Upper lobe of right lung (tissue), 1 donor: Measurements from ENCODE around the gene PRPH2. TPM values are rescaled to one million over a fixed set of nuclear protein-coding genes. Genes with fewer than 3 reads are reported as not detected.

Experiments
- ATAC-seq: fragments of 200-7000 bp; cut with Tn5 transposase; one replicate; pipeline ENCODE4 v1.9.1; 2020; ENCODE audit warnings: mild to moderate bottlenecking, moderate library complexity
- DNase-seq: peaks from one replicate; pipeline ENCODE4 v3.0.0-alpha.2; 2020
- H3K27ac ChIP-seq: fragments of 200-600 bp; one replicate; pipeline ENCODE4 v1.8.0; 2022
- H3K27me3 ChIP-seq: fragments of 200-600 bp; one replicate; pipeline ENCODE4 v1.8.0; 2022; ENCODE audit warnings: mild to moderate bottlenecking
- H3K36me3 ChIP-seq: fragments of 200-600 bp; one replicate; pipeline ENCODE4 v1.8.0; 2022
- H3K4me1 ChIP-seq: fragments of 200-600 bp; one replicate; pipeline ENCODE4 v1.8.0; 2022
- H3K4me3 ChIP-seq: fragments of 200-600 bp; one replicate; pipeline ENCODE4 v1.8.0; 2022; ENCODE audit warnings: mild to moderate bottlenecking
- H3K9me3 ChIP-seq: fragments of 200-600 bp; one replicate; pipeline ENCODE4 v1.8.0; 2022
- intact Hi-C: fragments of 100-400 bp; cut with DNase I; formaldehyde crosslinking; loops from one replicate; pipeline ENCODE4 v1.11.0; 2022
- total RNA-seq: library from RNA; stranded (reverse); fragmentation: NEBNext Ultra II Directional; extraction: Animal tissue kit (Norgen Biotek cat#: 25700); gene quantifications from one replicate; pipeline ENCODE4 v1.2.1, GENCODE V29; 2021
- TF ChIP-seq, protein P1 (sequence below): fragments of 200-600 bp; IDR thresholded peaks from one replicate; pipeline ENCODE4 v1.8.0; 2022; ENCODE audit warnings: antibody characterized with exemption
- donor health status: DM: no; HTN: yes; CAD: no; lungs with severe emphysema.

PRPH2 gene
- total RNA-seq, 1 donor from 2014 or later = 1.2 TPM

DNA sequence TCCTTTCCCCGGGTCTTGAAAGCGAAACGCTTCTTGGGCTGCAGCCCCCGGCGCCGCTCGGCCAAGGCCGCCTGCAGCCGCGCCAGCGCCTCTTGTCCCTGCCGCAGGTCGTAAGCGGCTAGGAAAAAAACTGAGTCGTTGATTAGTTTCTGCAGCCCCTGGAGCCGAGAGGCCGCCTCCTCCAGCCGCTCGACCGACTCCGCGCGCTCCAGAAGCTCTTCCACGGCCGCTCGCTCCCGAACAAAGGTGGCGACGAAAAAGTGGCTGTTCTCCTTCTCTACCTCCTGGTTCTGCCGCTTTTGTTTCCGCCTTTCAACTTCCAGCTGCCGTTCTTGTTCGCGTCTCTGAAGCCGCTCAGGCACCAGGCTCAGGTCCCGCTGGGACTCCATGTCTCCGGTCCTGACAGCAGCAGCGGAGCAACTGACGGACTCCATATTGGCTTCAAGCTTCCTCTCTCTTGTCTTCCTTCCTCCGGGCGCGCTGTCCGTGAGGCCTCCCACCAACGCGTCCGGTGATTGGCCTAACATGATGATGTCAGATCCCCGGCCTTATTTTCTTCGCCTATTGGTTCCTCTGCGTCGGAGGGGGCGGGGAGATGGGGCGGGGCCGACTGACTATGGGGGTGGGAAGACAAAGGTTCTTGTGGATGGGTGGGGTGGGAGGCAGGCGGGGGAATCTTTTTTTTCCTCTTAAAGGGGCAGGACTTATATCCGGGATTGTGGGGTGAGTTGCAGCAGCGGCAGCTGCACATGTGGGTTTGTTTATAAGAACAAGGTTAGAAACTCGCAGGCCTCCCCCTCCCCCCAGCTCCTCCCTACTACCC, 23.5 kb upstream of the PRPH2 start, which contains the start of gene TBCC:
TBCC (minus strand) TSS at position 464 of the 823 bp plus-strand sequence; CDS start at position 434, 30 bp downstream.
- Histone ChIP-seq H3K4me3 (peak within 1 kb of the TSS; percentile 93), H3K4me1 (peaks cover 30% of the 10 kb centered on the region), H3K36me3 (no peaks in the 10 kb centered on the region), H3K9me3 (no peaks in the 10 kb centered on the region), H3K27ac (peak within 1 kb of the TSS; percentile 98), H3K27me3 (no peaks in the 10 kb centered on the region)
- ATAC-seq = peak; percentile 94
- DNase-seq = peak; percentile 96
- intact Hi-C loops = no loop called here
- TF ChIP-seq, protein P1, sequence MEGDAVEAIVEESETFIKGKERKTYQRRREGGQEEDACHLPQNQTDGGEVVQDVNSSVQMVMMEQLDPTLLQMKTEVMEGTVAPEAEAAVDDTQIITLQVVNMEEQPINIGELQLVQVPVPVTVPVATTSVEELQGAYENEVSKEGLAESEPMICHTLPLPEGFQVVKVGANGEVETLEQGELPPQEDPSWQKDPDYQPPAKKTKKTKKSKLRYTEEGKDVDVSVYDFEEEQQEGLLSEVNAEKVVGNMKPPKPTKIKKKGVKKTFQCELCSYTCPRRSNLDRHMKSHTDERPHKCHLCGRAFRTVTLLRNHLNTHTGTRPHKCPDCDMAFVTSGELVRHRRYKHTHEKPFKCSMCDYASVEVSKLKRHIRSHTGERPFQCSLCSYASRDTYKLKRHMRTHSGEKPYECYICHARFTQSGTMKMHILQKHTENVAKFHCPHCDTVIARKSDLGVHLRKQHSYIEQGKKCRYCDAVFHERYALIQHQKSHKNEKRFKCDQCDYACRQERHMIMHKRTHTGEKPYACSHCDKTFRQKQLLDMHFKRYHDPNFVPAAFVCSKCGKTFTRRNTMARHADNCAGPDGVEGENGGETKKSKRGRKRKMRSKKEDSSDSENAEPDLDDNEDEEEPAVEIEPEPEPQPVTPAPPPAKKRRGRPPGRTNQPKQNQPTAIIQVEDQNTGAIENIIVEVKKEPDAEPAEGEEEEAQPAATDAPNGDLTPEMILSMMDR = no peak

DNA sequence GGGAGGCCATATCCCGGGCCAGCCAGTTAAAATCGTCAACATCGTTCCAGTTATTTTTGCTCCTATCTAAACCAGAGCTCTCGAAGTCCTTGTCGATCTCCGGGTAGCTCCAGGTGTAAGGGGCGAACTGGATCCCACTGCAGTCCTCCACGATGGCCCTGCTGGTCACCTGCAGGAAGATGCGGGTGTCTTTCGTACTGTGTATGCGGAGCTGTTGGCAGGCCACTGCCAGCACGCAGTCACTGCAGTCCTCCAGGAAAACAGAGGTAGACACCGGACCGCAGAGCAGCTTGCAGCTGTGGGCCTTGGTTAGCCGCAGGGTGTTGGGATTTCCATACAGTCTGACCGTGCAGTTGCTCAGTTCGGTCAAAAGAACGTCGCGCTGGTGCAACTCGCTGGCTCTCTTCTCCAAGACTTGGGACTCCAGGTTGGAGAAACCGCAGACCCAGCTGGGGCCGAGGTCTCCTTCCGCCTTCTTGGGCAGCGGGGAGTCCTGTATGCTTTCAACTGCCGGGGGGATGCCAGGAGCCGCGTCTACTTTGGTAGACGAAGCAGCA, 22.8 kb upstream of the PRPH2 start:
- peak overlapping the region; percentile 98 for H3K27ac ChIP-seq
- H3K36me3 ChIP-seq = no peaks in the 10 kb centered on the region
- TF ChIP-seq, protein P1 = no peak
- DNase-seq = no peak
- no peak for ATAC-seq
- intact Hi-C loops = no loop called here
- H3K9me3 ChIP-seq = no peaks in the 10 kb centered on the region
- peaks cover 30% of the 10 kb centered on the region for H3K4me1 ChIP-seq
- H3K27me3 ChIP-seq = no peaks in the 10 kb centered on the region
- peak overlapping the region; percentile 93 for H3K4me3 ChIP-seq

DNA sequence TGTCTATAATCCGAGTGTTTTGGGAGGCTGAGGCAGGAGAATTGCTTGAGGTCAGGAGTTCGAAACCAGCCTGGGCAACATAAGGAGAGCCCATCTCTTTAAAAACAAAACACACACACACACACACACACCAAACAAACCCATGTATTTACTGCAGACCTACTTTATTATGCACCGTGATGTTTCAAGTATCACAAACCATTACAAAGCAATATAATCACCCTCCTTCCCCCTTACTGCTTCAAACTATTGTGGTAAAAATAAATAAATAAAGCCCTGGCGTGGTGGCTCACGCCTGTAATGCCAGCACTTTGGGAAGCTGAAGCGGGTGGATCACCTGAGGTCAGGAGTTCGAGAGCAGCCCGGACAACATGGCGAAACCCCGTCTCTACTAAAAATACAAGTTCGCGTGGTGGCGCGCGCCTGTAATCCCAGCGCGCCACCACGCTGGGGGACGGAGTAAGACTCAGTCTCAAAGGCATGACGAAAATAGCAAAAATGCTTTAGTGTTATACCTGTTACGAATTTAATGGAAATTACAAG, 22.0 kb upstream of the PRPH2 start:
- H3K27me3 ChIP-seq = no peaks in the 10 kb centered on the region
- H3K9me3 ChIP-seq = no peaks in the 10 kb centered on the region
- no peak overlapping the region for H3K27ac ChIP-seq
- ATAC-seq = no peak
- intact Hi-C loops = no loop called here
- TF ChIP-seq, protein P1 = no peak
- H3K4me1 ChIP-seq = peaks cover 30% of the 10 kb centered on the region
- peak overlapping the region; percentile 93 for H3K4me3 ChIP-seq
- H3K36me3 ChIP-seq = no peaks in the 10 kb centered on the region
- DNase-seq = peak; percentile 53

DNA sequence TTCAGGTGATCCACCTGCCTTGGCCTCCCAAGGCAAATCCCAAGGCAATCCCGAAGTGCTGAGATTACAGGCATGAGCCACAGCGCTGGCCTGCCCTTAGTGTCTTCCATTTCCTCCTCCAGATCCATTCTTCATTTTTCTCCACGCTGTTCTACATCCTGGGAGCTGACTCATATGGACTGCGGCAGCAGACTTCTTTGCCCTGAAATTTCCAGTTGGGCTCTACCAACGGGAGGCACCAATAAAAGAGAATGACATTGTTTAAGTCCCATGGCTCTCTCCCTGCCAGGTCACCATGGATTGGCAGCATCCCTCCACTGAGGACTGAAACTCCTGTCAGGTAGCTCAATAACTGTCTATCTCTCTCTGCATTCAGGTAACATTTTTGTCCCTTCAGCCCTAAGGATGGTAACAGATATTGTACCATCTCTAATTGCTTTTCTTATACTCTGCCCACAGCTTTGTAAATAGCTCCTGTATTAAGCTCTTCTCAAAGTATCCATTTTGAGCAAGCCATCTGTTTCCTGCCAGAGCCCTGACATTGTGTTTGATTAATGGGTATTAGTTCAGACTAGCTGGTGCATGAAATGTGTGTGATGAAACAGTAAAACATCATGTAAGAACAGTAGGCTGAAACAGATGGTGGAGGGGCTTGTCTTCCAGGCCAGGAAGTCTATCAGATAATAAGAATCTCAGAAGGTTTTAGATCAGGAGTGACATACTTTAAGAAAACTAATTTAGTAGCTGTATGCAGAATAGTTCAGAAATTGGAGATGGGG, 19.9 kb upstream of the PRPH2 start:
- intact Hi-C loops = no loop called here
- no peak for ATAC-seq
- TF ChIP-seq, protein P1 = no peak
- Histone ChIP-seq H3K9me3 (no peaks in the 10 kb centered on the region), H3K27ac (no peak overlapping the region), H3K4me1 (peaks cover 12% of the 10 kb centered on the region), H3K4me3 (no peak overlapping the region), H3K36me3 (no peaks in the 10 kb centered on the region), H3K27me3 (no peaks in the 10 kb centered on the region)
- DNase-seq = peak; percentile 2

DNA sequence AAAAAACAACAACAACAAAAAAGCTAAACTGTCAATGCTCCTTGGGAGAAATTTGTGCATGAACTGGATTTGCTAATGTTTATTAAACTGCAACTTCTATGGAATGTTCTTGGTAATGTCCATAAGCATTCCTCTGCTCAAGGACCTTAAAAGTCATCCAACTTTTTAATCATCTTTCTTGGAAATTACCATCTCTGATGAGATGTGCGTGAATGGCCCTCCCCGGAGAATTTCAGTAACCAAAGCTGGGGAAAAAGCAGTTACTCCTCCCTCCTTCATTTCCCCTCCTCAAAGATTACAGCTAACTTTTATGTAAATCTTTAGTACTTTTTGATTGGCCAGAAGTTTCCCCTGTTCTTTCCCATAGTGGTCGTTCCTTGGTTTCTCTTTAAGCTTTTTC, 18.3 kb upstream of the PRPH2 start:
- no peak overlapping the region for H3K4me3 ChIP-seq
- TF ChIP-seq, protein P1 = no peak
- DNase-seq (no peak), ATAC-seq (no peak)
- peaks cover 12% of the 10 kb centered on the region for H3K4me1 ChIP-seq
- H3K27me3 ChIP-seq = no peaks in the 10 kb centered on the region
- H3K27ac ChIP-seq = no peak overlapping the region
- no peaks in the 10 kb centered on the region for H3K9me3 ChIP-seq
- intact Hi-C loops = no loop called here
- H3K36me3 ChIP-seq = no peaks in the 10 kb centered on the region
